MG63 (cell line): ENCODE results near the gene HS3ST5. TPM values are rescaled to one million over a fixed set of nuclear protein-coding genes. Genes with fewer than 3 reads are reported as not detected.

Experiments used
- DNase-seq: peaks from one replicate; pipeline ENCODE4 v3.0.0-alpha.2; 2020
- H3K27me3 ChIP-seq: fragments of 250-450 bp; sonication (Bioruptor Pico); 2 replicates; pipeline ENCODE4 v1.5.1; 2020; ENCODE audit warnings: mild to moderate bottlenecking, moderate library complexity
- H3K36me3 ChIP-seq: fragments of 250-450 bp; sonication (Bioruptor Pico); 2 replicates; pipeline ENCODE4 v1.5.1; 2020; ENCODE audit warnings: mild to moderate bottlenecking, moderate library complexity
- H3K4me3 ChIP-seq: fragments of 250-450 bp; sonication (Bioruptor Pico); 2 replicates; pipeline ENCODE4 v1.5.1; 2020; ENCODE audit warnings: mild to moderate bottlenecking, moderate library complexity
- H3K9me3 ChIP-seq: fragments of 250-450 bp; sonication (Bioruptor Pico); 2 replicates; pipeline ENCODE4 v1.5.1; 2020; ENCODE audit warnings: mild to moderate bottlenecking, moderate library complexity
- total RNA-seq: library from RNA; depleted of rRNA; stranded (reverse); fragments of >200 nt; shearing (Covaris generic); gene quantifications from 2 replicates; pipeline ENCODE4 v1.2.3, GENCODE V29; 2014; ENCODE audit warnings: low replicate concordance

HS3ST5 gene
- total RNA-seq, 1 experiment from 2014 or later: not detected

DNA sequence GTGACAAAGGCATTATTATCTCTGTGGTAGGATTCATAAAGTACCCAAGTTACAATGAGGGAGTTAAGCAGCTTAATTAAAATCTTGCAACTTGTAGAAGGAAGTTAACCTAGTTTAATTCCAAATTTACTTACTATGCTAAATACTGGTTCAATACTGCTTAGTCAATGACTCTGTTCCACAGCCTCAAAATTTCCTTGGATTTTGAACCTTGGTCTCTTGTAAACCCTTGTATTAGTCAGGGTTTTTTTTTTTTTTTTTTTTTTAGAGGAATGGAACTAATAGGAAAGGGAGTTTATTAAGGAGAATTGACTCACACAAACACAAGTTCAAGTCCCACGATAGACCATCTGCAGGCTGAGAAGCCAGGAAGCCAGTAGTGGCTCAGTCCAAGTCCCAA is 163.4 kb downstream of the HS3ST5 start:
- Histone ChIP-seq H3K9me3 (no peaks in the 10 kb centered on the region), H3K36me3 (no peaks in the 10 kb centered on the region), H3K4me3 (no peak overlapping the region), H3K27me3 (no peaks in the 10 kb centered on the region)
- DNase-seq: no peak

DNA sequence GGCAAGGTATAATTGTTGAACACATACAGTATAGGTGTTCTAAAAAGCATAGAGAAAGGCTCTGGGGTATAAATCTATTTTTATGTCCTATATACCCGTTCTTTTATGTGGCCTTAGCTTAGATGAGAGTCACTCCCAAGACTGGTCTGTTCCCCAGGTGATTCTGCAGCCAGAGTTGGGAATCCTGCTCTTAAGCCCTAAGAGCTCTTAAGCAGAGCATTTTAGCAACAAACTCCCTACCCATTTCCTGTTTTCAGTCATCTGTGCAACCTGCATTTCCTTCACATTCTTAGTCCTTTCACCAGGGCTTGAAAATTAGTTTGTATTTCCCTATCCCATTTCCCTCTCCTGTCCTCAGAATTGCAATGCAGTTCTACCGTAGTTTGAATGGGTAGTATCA is 166.1 kb downstream of the HS3ST5 start:
- H3K9me3 ChIP-seq: no peaks in the 10 kb centered on the region
- DNase-seq: no peak
- H3K4me3 ChIP-seq: no peak overlapping the region
- H3K36me3 ChIP-seq: no peaks in the 10 kb centered on the region
- no peaks in the 10 kb centered on the region for H3K27me3 ChIP-seq

GRCh38 chr6:114172576-114173260 is 170.1 kb downstream of the HS3ST5 start:
- Histone ChIP-seq H3K9me3 (no peaks in the 10 kb centered on the region), H3K4me3 (no peak overlapping the region), H3K27me3 (no peaks in the 10 kb centered on the region), H3K36me3 (no peaks in the 10 kb centered on the region)
- DNase-seq: no peak

DNA sequence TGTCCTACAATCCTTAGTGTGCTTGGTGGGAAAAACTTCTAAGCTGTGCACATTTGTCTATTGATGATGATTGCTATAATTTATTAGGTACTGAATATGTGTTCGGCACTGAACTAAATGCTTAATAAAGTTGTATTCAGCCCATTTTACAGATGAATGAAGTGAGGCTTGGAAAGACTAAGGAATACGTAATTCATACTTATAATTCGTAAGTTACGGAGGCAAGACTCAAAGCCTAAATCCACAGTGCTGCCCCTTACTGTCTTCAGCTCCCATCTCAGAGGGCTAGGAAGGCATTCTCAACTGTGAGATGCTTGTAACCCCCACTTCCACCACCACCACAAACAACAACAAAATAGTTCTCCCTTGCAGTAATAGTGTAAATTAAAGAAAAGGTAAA is 171.3 kb downstream of the HS3ST5 start:
- no peaks in the 10 kb centered on the region for H3K27me3 ChIP-seq

GRCh38 chr6:114170958-114171387 is 171.8 kb downstream of the HS3ST5 start:
- Histone ChIP-seq H3K9me3 (no peaks in the 10 kb centered on the region), H3K36me3 (no peaks in the 10 kb centered on the region), H3K27me3 (no peaks in the 10 kb centered on the region), H3K4me3 (no peak overlapping the region)
- DNase-seq: no peak

More for the DNA sequence above, 171.3 kb downstream of the HS3ST5 start:
- H3K36me3 ChIP-seq: no peaks in the 10 kb centered on the region
- H3K4me3 ChIP-seq: no peak overlapping the region
- H3K9me3 ChIP-seq: no peaks in the 10 kb centered on the region
- no peak for DNase-seq

DNA sequence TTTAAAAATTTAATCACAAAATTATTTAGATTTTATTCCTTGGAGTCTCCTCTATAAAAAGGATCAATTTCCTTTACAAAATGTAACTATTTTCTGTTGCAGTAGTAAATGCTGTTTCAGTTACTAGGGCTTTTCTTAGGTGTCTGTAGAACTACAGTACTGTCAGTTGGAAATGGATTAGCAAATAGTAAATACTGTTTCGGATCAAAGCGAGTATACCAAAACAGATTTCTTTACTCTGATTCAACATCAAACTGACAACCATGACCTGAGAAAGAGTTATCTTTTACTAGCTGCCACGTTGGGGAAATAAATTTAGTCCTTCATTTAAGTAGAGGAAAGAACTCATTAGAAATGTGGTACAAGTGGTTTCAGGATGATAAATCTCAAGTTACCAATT is 172.5 kb downstream of the HS3ST5 start:
- Histone ChIP-seq H3K36me3 (no peaks in the 10 kb centered on the region), H3K4me3 (no peak overlapping the region), H3K27me3 (no peaks in the 10 kb centered on the region), H3K9me3 (no peaks in the 10 kb centered on the region)
- DNase-seq: no peak

GRCh38 chr6:114169763-114170162 is 173.1 kb downstream of the HS3ST5 start:
- Histone ChIP-seq H3K9me3 (no peaks in the 10 kb centered on the region), H3K27me3 (no peaks in the 10 kb centered on the region), H3K4me3 (no peak overlapping the region), H3K36me3 (no peaks in the 10 kb centered on the region)
- no peak for DNase-seq

DNA sequence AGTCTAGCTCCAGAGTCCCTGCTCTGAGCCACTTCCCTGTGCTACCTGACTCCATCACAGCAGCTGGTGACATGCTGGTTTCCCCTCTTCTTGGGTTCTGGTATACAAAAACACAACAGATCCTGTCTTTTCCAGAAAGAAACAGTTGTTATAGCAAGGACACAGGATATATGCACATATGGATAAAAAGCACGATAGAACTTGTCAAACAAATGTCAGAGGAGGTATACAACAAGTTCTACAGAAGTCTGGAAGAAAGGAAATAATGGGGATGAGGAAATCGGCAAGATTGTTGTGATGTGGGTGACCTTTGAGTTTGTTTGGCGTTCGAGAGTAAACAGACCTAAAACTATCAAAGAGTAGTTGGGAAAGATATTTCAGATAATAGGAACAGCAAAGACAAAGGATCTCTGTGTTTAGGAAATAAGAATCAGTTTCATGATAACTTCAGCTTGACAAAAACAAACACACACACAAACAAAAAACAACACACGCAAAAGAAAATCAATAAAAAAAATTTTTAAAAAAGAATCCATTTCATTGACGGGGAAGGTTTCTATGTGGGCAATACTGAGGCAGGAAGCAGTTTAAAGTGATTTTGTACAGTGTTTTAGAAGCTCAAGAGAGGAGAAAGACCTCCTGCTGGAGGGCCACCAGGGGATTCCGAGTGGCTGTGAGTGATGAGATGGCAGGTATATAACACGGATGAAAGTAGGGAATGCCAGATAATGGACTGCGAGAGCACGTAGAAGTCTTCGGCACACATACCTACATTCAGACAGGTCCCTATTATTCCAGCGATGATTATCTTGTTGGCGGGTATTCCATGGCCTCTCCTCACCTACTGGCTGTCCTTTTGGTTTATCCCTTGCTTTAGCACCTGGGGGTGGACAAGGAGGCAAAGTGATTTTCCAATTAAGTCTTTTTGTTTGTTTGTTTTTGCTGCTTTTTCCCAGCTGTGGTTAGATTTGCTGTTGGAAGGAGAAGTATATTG is 174.9 kb downstream of the HS3ST5 start:
- Histone ChIP-seq H3K9me3 (no peaks in the 10 kb centered on the region), H3K4me3 (no peak overlapping the region), H3K27me3 (no peaks in the 10 kb centered on the region), H3K36me3 (no peaks in the 10 kb centered on the region)
- DNase-seq: no peak

- H3K4me3 ChIP-seq: no peak overlapping the region
- no peaks in the 10 kb centered on the region for H3K27me3 ChIP-seq
- no peaks in the 10 kb centered on the region for H3K36me3 ChIP-seq
- no peak for DNase-seq
- H3K9me3 ChIP-seq: no peaks in the 10 kb centered on the region
These were observed 178.6 kb downstream of the HS3ST5 start for GRCh38 chr6:114164207-114164606.

DNA sequence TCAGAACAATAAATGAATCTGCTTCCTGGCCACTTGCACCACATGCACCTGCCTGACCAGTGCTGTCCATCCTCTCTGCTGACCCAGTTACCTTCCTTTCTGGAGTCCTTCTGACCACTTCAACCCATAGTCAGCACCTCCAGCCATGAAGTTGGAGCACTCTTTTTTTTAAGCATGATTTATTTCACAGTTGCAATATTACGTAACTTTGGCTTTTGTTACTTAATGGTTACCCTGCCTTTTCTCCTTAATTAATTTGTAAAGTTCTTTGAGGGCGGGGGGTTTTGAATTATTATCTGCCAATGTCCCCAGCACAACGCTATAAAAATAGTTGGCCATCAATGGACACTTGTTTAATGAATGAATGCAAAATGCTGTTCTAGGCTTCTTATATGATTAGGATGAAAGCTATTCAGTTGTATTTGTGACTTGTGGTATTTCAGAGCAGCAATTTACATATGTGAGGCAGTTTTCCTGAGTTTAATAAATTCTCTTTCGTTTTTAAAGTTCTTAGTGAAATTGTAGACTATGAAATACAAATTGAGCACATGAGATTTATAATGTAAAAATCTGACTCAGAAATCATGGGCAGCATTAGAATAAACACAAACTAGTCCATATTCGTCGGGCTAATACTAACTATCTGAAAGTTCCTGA is 180.0 kb downstream of the HS3ST5 start:
- H3K9me3 ChIP-seq: no peaks in the 10 kb centered on the region
- no peaks in the 10 kb centered on the region for H3K36me3 ChIP-seq
- no peak overlapping the region for H3K4me3 ChIP-seq
- H3K27me3 ChIP-seq: no peaks in the 10 kb centered on the region
- DNase-seq: no peak

DNA sequence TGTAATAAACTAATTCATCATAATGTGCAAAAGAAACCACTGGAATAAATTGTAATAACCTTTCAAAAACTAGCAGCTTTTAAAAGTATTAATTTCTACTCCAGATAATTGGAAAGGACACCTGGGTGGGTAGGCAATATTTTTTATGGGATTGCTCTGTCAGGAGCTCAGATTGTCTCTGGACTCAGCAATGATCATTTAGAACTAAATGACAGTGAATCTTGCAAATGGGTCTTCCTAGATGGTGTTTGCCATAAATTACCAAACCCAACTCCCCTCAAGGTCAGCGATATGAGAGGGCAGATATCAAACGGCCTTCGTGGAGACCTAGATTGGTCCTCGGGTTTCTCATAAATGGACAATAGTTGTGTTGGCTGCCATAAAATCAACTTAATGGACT is 181.9 kb downstream of the HS3ST5 start:
- no peaks in the 10 kb centered on the region for H3K27me3 ChIP-seq
- H3K9me3 ChIP-seq: no peaks in the 10 kb centered on the region
- DNase-seq: no peak
- H3K4me3 ChIP-seq: no peak overlapping the region
- no peaks in the 10 kb centered on the region for H3K36me3 ChIP-seq

DNA sequence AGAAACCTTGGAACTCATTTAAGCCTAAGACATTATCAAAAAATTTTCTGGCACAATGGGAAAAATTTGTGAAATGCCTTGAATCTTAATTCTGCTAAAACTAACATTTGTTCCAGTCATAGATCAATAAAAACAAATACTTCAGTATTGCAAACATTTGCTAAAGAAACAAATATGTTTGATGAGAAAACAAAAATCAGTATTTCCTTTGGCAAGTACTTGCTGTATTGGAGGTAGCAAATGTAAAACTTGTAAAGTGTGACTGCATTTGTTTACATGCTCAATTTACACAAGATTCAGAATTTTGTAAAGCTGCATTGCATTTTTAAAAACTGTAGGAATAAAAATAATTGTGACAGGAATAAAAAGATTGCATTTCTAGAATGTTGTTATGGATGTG is 183.1 kb downstream of the HS3ST5 start:
- H3K27me3 ChIP-seq: no peaks in the 10 kb centered on the region
- no peak overlapping the region for H3K4me3 ChIP-seq
- no peak for DNase-seq
- no peaks in the 10 kb centered on the region for H3K36me3 ChIP-seq
- no peaks in the 10 kb centered on the region for H3K9me3 ChIP-seq

GRCh38 chr6:114158838-114159694 is 183.8 kb downstream of the HS3ST5 start:
- H3K4me3 ChIP-seq: no peak overlapping the region
- no peak for DNase-seq
- no peaks in the 10 kb centered on the region for H3K9me3 ChIP-seq
- no peaks in the 10 kb centered on the region for H3K27me3 ChIP-seq
- no peaks in the 10 kb centered on the region for H3K36me3 ChIP-seq

GRCh38 chr6:114158411-114158810 is 184.4 kb downstream of the HS3ST5 start:
- H3K4me3 ChIP-seq: no peak overlapping the region
- no peak for DNase-seq
- no peaks in the 10 kb centered on the region for H3K36me3 ChIP-seq
- H3K9me3 ChIP-seq: no peaks in the 10 kb centered on the region
- H3K27me3 ChIP-seq: no peaks in the 10 kb centered on the region

DNA sequence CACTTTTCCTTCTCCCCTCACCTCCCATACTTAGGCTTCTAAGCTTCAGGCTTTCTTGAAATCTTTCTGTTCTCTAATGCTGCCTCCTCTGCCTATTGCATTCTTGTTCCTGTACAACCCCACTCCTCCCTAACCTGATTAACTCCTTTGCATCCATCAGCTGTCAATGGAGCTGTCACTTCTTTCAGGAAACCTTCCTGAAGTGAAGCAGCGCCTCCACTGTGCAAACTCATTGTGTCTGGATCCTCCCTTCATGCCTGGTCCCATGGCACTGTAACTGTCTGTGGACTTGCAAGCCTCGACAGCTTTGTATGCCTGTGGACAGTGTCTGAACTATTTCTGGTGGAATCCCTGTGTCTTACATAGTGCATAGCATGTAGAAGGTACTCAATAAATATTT is 185.0 kb downstream of the HS3ST5 start:
- Histone ChIP-seq H3K36me3 (no peaks in the 10 kb centered on the region), H3K9me3 (no peaks in the 10 kb centered on the region), H3K4me3 (no peak overlapping the region), H3K27me3 (no peaks in the 10 kb centered on the region)
- no peak for DNase-seq

DNA sequence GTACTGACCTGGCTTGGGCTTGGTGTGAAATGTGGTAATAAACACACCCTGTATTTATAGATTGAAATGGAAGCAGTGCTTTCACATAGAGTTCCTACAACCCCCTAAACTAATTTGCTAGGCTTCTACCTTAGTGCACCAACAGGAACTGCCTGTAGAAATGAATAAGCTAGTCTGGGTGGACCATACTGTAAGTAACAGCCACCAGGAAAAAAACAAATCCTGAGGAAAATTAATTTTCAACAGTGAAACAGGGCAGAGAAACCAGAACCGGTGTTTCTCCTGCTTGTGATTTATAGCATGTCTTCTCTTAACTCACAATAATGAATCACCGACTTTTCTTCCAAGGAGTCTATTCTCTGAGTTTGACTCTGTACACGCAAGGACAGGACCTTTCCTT is 187.1 kb downstream of the HS3ST5 start:
- Histone ChIP-seq H3K4me3 (no peak overlapping the region), H3K9me3 (no peaks in the 10 kb centered on the region), H3K27me3 (no peaks in the 10 kb centered on the region), H3K36me3 (no peaks in the 10 kb centered on the region)
- DNase-seq: no peak
